Stomach smooth muscle (tissue), 2 donors: Measurements from ENCODE around the gene RICTOR.

ENCODE experiments used
- H3K27ac ChIP-seq: one replicate; pipeline ENCODE4 v1.7.0; 2013; ENCODE audit warnings: mild to moderate bottlenecking, low read length, inconsistent platforms
- H3K27me3 ChIP-seq, 2 donors: one replicate each; pipeline ENCODE4 v1.7.0; 2013; ENCODE audit warnings: low read length in 2 of 2; ENCODE audit not compliant: insufficient read depth in 2 of 2, control insufficient read depth in 1 of 2
- H3K36me3 ChIP-seq, 2 donors: one replicate each; pipeline ENCODE4 v1.7.0; 2013; ENCODE audit warnings: low read length in 2 of 2; ENCODE audit not compliant: control insufficient read depth in 2 of 2, insufficient read depth in 2 of 2
- H3K4me1 ChIP-seq: one replicate; pipeline ENCODE4 v1.7.0; 2013; ENCODE audit warnings: low read length; ENCODE audit not compliant: control insufficient read depth, insufficient read depth
- H3K4me3 ChIP-seq, 2 donors: one replicate each; pipeline ENCODE4 v1.7.0; 2013; ENCODE audit warnings: low read length in 2 of 2
- H3K9ac ChIP-seq, 2 donors: one replicate each; pipeline ENCODE4 v1.7.0; 2013; ENCODE audit warnings: low read length in 2 of 2, mild to moderate bottlenecking in 1 of 2
- H3K9me3 ChIP-seq, 2 donors: one replicate each; pipeline ENCODE4 v1.7.0; 2013; ENCODE audit warnings: low read length in 2 of 2; ENCODE audit not compliant: control insufficient read depth in 2 of 2
- donor health status: healthy.
- donor health status: Pancreatic carcinoma.

Gene RICTOR

GRCh38 chr5:38889424-38889823 lies 184.8 kb downstream of the RICTOR start:
- H3K36me3 ChIP-seq = peaks cover 18 to 23% of the 10 kb centered on the region in 2 donors
- no peaks in the 10 kb centered on the region for H3K27me3 ChIP-seq
- H3K27ac ChIP-seq = no peak overlapping the region
- H3K4me1 ChIP-seq = no peaks in the 10 kb centered on the region
- H3K9me3 ChIP-seq = no peaks in the 10 kb centered on the region
- H3K4me3 ChIP-seq = no peak overlapping the region
- H3K9ac ChIP-seq = no peak overlapping the region

- Histone ChIP-seq H3K4me1 (no peaks in the 10 kb centered on the region), H3K27ac (no peak overlapping the region), H3K36me3 (peaks cover 25 to 35% of the 10 kb centered on the region in 2 donors), H3K27me3 (no peaks in the 10 kb centered on the region), H3K9me3 (no peaks in the 10 kb centered on the region), H3K4me3 (no peak overlapping the region), H3K9ac (no peak overlapping the region)
Observed at GRCh38 chr5:38888041-38888440, 186.2 kb downstream of the RICTOR start.
